Loucy (cell line): ENCODE data around the gene ARMC3.
A peak's percentile ranks its signal among the peaks of the same experiment; 100 is the strongest.

Experiments
- H2AFZ ChIP-seq: fragments of 200-600 bp; sonication (generic); 2 replicates; pipeline ENCODE4 v1.6.0; 2016; ENCODE audit warnings: antibody characterized with exemption, mild to moderate bottlenecking, low read length, moderate library complexity
- H3F3A ChIP-seq: fragments of 200-600 bp; 2 replicates; pipeline ENCODE4 v1.6.0; 2016; ENCODE audit warnings: antibody characterized with exemption, low read depth, mild to moderate bottlenecking
- H3K27me3 ChIP-seq: fragments of 200-600 bp; sonication (generic); 2 replicates; pipeline ENCODE4 v1.6.1; 2014; ENCODE audit warnings: low read length, mild to moderate bottlenecking; ENCODE audit not compliant: insufficient read depth, poor library complexity, severe bottlenecking
- H3K36me3 ChIP-seq: fragments of 200-600 bp; sonication (generic); 2 replicates; pipeline ENCODE4 v1.6.1; 2016; ENCODE audit warnings: low read length; ENCODE audit not compliant: insufficient read depth
- H3K4me1 ChIP-seq: fragments of 200-600 bp; sonication (generic); 2 replicates; pipeline ENCODE4 v1.5.1; 2014; ENCODE audit warnings: low read length, mild to moderate bottlenecking; ENCODE audit not compliant: insufficient read depth, poor library complexity, severe bottlenecking
- H3K4me2 ChIP-seq: fragments of 200-600 bp; sonication (generic); 2 replicates; pipeline ENCODE4 v1.6.0; 2014; ENCODE audit warnings: antibody characterized with exemption, low read length, low read depth, mild to moderate bottlenecking; ENCODE audit not compliant: poor library complexity, severe bottlenecking
- H3K4me3 ChIP-seq: fragments of 200-600 bp; sonication (generic); 2 replicates; pipeline ENCODE4 v1.5.1; 2014; ENCODE audit warnings: low read length, mild to moderate bottlenecking, mixed read lengths; ENCODE audit not compliant: poor library complexity, severe bottlenecking
- H3K79me2 ChIP-seq: fragments of 200-600 bp; sonication (generic); 2 replicates; pipeline ENCODE4 v1.6.1; 2014; ENCODE audit warnings: low read length; ENCODE audit not compliant: insufficient read depth
- H3K9ac ChIP-seq: fragments of 200-600 bp; sonication (generic); 2 replicates; pipeline ENCODE4 v1.6.0; 2014; ENCODE audit warnings: mild to moderate bottlenecking, low read depth, low read length, moderate library complexity; ENCODE audit not compliant: poor library complexity, severe bottlenecking
- H3K9me2 ChIP-seq: fragments of 200-600 bp; sonication (generic); replicated peaks from 2 replicates; pipeline ENCODE4 v1.6.1; 2016; ENCODE audit warnings: low read depth, low read length, mixed read lengths
- H3K9me3 ChIP-seq: fragments of 200-600 bp; sonication (generic); 2 replicates; pipeline ENCODE4 v1.6.1; 2014; ENCODE audit warnings: mild to moderate bottlenecking, antibody characterized with exemption, low read length, low read depth; ENCODE audit not compliant: insufficient read depth
- H4K20me1 ChIP-seq: fragments of 200-600 bp; sonication (generic); 2 replicates; pipeline ENCODE4 v1.6.0; 2014; ENCODE audit warnings: antibody characterized with exemption, low read length, mild to moderate bottlenecking; ENCODE audit not compliant: insufficient read depth, poor library complexity, severe bottlenecking
- EZH2phosphoT487 ChIP-seq: fragments of 200-600 bp; IDR thresholded peaks from 2 replicates; pipeline ENCODE4 v1.6.1; 2018; ENCODE audit warnings: antibody characterized with exemption, mild to moderate bottlenecking, moderate library complexity, borderline replicate concordance
- TF ChIP-seq, protein P1 (sequence below): fragments of 200-600 bp; sonication (generic); conservative IDR thresholded peaks from 2 replicates; pipeline ENCODE4 v1.5.1; 2014; ENCODE audit warnings: mild to moderate bottlenecking, antibody characterized with exemption, low read length

The ARMC3 gene

DNA sequence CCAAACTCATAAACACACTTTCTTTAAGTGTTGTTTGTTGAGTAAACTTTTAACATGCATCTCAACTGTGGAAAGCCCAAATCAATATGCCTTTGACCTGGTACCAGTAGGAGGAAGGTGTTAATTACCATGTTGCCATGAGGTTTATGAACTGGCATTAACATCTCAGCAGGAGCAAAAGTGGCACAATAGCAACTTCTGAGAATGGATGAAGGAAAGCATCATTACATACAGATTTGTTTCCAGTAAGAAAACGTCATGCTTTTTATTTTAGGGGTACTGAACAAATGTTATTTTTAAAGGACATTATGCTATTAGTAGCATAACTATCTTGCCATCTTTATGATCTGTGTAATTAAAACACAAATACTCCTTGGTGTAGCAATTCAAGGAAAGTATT is 51.1 kb downstream of the ARMC3 start:
- Histone ChIP-seq H3K36me3 (no peaks in the 10 kb centered on the region), H3K4me3 (no peak overlapping the region), H3K4me1 (peaks cover 11% of the 10 kb centered on the region), H3K79me2 (no peaks in the 10 kb centered on the region), H3F3A (no peaks in the 10 kb centered on the region), H4K20me1 (no peaks in the 10 kb centered on the region), H3K9me2 (no peaks in the 10 kb centered on the region), H3K27me3 (no peaks in the 10 kb centered on the region), H3K9me3 (no peaks in the 10 kb centered on the region), H2AFZ (no peak overlapping the region), H3K4me2 (no peak overlapping the region), H3K9ac (no peak overlapping the region)
- TF ChIP-seq EZH2phosphoT487, result no peak
- TF ChIP-seq, protein P1, sequence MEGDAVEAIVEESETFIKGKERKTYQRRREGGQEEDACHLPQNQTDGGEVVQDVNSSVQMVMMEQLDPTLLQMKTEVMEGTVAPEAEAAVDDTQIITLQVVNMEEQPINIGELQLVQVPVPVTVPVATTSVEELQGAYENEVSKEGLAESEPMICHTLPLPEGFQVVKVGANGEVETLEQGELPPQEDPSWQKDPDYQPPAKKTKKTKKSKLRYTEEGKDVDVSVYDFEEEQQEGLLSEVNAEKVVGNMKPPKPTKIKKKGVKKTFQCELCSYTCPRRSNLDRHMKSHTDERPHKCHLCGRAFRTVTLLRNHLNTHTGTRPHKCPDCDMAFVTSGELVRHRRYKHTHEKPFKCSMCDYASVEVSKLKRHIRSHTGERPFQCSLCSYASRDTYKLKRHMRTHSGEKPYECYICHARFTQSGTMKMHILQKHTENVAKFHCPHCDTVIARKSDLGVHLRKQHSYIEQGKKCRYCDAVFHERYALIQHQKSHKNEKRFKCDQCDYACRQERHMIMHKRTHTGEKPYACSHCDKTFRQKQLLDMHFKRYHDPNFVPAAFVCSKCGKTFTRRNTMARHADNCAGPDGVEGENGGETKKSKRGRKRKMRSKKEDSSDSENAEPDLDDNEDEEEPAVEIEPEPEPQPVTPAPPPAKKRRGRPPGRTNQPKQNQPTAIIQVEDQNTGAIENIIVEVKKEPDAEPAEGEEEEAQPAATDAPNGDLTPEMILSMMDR, result no peak

DNA sequence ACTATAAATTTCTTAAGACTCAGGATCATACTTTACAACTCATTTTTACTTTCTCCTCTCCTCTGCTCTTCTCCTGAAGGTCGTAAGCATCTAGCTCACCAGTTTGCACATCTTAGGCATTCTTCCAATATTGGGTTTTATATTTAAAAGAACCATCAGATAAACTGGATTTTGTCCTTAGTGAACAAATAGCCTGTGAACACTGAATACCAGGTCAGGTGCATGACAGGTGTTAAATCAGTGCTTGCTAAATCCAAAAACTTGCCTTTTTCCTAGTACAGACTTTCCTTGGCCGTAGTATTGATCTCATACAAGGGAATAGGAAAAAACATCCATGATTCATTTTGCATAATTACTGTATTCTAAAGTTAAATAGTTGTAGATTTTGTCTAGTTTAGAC is 53.0 kb downstream of the ARMC3 start:
- peaks cover 15% of the 10 kb centered on the region for H3K4me1 ChIP-seq
- no peaks in the 10 kb centered on the region for H3K36me3 ChIP-seq
- H3K9me3 ChIP-seq, result no peaks in the 10 kb centered on the region
- no peak overlapping the region for H3K4me3 ChIP-seq
- H3K79me2 ChIP-seq, result no peaks in the 10 kb centered on the region
- H3F3A ChIP-seq, result no peaks in the 10 kb centered on the region
- H4K20me1 ChIP-seq, result no peaks in the 10 kb centered on the region
- H3K9me2 ChIP-seq, result no peaks in the 10 kb centered on the region
- no peak overlapping the region for H3K4me2 ChIP-seq
- no peaks in the 10 kb centered on the region for H3K27me3 ChIP-seq
- H2AFZ ChIP-seq, result no peak overlapping the region
- no peak overlapping the region for H3K9ac ChIP-seq
- TF ChIP-seq, protein P1, result no peak
- no peak for TF ChIP-seq EZH2phosphoT487

DNA sequence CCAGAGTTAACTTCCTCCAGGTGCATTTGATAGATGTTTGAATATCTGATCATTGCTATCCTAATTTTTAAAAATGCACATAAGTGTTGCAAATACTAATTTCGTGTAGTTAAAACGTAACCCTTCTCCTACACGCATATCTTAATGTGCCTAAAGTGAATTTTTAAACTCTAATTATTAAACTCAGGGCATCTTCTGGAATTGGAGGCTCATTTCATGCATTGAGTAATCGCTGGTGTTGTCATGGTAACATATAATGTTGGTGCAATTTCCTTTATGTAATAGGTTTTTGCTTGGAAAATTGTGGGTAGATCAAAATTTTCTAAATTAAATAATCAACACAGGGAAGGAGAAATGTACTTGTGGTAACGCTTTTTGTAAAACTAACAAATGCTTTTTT is 56.2 kb downstream of the ARMC3 start:
- Histone ChIP-seq H3K79me2 (no peaks in the 10 kb centered on the region), H3F3A (no peaks in the 10 kb centered on the region), H3K36me3 (no peaks in the 10 kb centered on the region), H3K4me2 (peak overlapping the region; percentile 39), H3K9me3 (no peaks in the 10 kb centered on the region), H3K27me3 (no peaks in the 10 kb centered on the region), H3K4me3 (no peak overlapping the region), H3K4me1 (peaks cover 22% of the 10 kb centered on the region), H2AFZ (no peak overlapping the region), H4K20me1 (no peaks in the 10 kb centered on the region), H3K9ac (no peak overlapping the region), H3K9me2 (no peaks in the 10 kb centered on the region)
- TF ChIP-seq, protein P1, result no peak
- no peak for TF ChIP-seq EZH2phosphoT487
